ENCODE measurements around the gene GLRA3.

- no peak for TF ChIP-seq ARNTL (CRISPR knock-in tag; IDR thresholded peaks at IDR 0.05; ENCODE audit: borderline replicate concordance, low read depth)
- no peak for TF ChIP-seq OSR1 (CRISPR knock-in tag; IDR thresholded peaks at IDR 0.05)
- TF ChIP-seq, protein P1, sequence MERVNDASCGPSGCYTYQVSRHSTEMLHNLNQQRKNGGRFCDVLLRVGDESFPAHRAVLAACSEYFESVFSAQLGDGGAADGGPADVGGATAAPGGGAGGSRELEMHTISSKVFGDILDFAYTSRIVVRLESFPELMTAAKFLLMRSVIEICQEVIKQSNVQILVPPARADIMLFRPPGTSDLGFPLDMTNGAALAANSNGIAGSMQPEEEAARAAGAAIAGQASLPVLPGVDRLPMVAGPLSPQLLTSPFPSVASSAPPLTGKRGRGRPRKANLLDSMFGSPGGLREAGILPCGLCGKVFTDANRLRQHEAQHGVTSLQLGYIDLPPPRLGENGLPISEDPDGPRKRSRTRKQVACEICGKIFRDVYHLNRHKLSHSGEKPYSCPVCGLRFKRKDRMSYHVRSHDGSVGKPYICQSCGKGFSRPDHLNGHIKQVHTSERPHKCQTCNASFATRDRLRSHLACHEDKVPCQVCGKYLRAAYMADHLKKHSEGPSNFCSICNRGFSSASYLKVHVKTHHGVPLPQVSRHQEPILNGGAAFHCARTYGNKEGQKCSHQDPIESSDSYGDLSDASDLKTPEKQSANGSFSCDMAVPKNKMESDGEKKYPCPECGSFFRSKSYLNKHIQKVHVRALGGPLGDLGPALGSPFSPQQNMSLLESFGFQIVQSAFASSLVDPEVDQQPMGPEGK (CRISPR knock-in tag; IDR thresholded peaks at IDR 0.05; ENCODE audit: borderline replicate concordance), result no peak
- no peak for TF ChIP-seq RARB (CRISPR knock-in tag; IDR thresholded peaks at IDR 0.05)
- no peak for TF ChIP-seq ZNF8 (CRISPR knock-in tag; IDR thresholded peaks at IDR 0.05)
- no peak for TF ChIP-seq GLIS3 (CRISPR knock-in tag; IDR thresholded peaks at IDR 0.05)
Measured at GRCh38 chr4:174865418-174865985, 36.5 kb upstream of the GLRA3 start.

All from SK-N-SH treated with all-trans-retinoic acid at 6 μM for 48 hours (cell line).